Measurements from ENCODE around the gene PHLPP2.

PHLPP2 gene

GRCh38 chr16:71707199-71707598, 17.3 kb downstream of the PHLPP2 start:
- no peak for TF ChIP-seq CTCF (IDR thresholded peaks at IDR 0.05; ENCODE audit: low read depth, low read length, missing control alignments)
- no peak overlapping the region for H3K4me3 ChIP-seq (replicated peaks; ENCODE audit: low read depth, low read length)
- DNase-seq (ENCODE audit: extremely low read depth, low read depth), result no peak

DNA sequence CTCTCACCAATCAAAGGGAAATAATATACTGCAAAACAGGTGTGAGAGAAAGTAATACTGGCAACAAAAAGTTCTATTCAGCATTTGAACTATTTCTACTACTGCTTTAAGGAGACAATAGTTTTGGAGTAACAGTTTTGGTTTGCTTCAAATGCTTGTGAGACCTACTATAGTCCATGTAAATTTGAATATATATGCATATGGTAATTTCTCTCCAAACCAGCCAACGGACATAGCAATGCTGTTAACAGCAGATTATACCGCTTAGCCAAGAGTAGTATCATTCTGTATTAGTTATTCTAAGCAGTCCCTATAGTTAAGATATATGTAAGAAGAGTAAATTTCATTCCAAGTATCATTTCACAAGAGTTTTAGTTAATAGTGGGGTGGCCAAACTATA, 18.5 kb downstream of the PHLPP2 start:
- DNase-seq (ENCODE audit: extremely low read depth, low read depth), result no peak
- no peak overlapping the region for H3K4me3 ChIP-seq (replicated peaks; ENCODE audit: low read depth, low read length)
- TF ChIP-seq CTCF (IDR thresholded peaks at IDR 0.05; ENCODE audit: low read depth, low read length, missing control alignments), result no peak

DNA sequence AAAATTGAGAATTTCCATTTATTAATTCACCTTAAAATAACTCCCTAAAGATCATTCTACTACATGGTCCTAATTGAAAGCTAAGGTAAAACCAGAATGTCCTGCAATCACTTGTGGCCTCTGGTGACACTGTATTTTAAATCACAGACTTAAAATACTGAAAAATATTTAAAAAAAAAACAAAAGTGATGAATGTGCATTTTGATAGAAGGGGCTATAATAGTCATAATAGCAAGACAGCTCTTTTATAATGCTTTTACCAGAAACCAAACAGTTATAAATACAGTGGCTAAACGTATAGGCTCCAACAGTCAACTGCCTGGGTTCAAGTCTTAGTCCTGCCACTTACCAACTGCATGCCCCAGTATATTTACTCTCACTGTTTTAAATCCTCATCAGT, 21.2 kb downstream of the PHLPP2 start:
- H3K4me3 ChIP-seq (replicated peaks; ENCODE audit: low read depth, low read length), result no peak overlapping the region
- no peak for DNase-seq (ENCODE audit: extremely low read depth, low read depth)
- TF ChIP-seq CTCF (IDR thresholded peaks at IDR 0.05; ENCODE audit: low read depth, low read length, missing control alignments), result no peak

DNA sequence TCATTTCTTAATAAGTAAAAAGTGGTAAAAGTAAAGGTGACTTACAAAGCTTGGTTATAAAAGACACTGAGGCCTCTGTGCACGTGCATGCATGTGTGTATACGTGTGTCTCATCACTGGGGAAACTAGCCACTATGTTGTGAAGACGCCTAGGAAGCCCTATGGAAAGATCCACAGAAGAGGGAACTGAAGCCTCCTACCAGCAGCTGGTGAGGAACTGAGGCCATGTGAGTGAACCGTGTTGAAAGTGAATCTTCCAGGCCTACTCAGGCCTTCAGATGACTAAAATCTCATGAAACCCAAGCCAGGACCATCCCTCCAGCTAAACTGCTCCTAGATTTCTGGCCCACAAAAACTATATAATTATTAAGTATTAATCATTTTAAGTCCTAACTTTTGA, 23.7 kb downstream of the PHLPP2 start:
- TF ChIP-seq CTCF (IDR thresholded peaks at IDR 0.05; ENCODE audit: low read depth, low read length, missing control alignments), result no peak
- H3K4me3 ChIP-seq (replicated peaks; ENCODE audit: low read depth, low read length), result no peak overlapping the region
- no peak for DNase-seq (ENCODE audit: extremely low read depth, low read depth)

DNA sequence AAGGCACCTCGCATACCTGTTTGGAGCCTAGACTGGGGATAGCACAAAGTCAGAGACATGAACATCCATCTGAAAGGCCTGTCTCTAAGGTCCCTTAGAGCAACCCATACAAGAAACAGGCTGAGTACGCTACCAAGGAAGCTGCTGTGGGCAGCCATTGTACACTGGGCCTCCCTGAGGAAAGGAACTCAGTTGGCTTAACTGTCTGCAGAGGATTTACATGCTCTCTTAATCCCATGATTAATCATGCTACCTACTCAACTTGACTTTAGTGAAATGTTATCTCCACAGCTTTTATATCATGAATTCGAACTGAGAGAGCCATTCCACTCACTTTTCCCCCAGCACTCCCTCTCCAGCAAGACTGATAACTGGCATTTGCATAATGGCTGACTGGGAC, 26.0 kb downstream of the PHLPP2 start:
- DNase-seq (ENCODE audit: extremely low read depth, low read depth), result no peak
- TF ChIP-seq CTCF (IDR thresholded peaks at IDR 0.05; ENCODE audit: low read depth, low read length, missing control alignments), result no peak
- no peak overlapping the region for H3K4me3 ChIP-seq (replicated peaks; ENCODE audit: low read depth, low read length)

GRCh38 chr16:71693164-71693563, 31.3 kb downstream of the PHLPP2 start:
- DNase-seq (ENCODE audit: extremely low read depth, low read depth), result no peak
- TF ChIP-seq CTCF (IDR thresholded peaks at IDR 0.05; ENCODE audit: low read depth, low read length, missing control alignments), result no peak
- no peak overlapping the region for H3K4me3 ChIP-seq (replicated peaks; ENCODE audit: low read depth, low read length)

GRCh38 chr16:71689901-71690300, 34.6 kb downstream of the PHLPP2 start:
- no peak overlapping the region for H3K4me3 ChIP-seq (replicated peaks; ENCODE audit: low read depth, low read length)
- no peak for TF ChIP-seq CTCF (IDR thresholded peaks at IDR 0.05; ENCODE audit: low read depth, low read length, missing control alignments)
- DNase-seq (ENCODE audit: extremely low read depth, low read depth), result no peak
